ENCODE data around the gene IGFBP4.
"Not testable (repeated sequence)": the region's sequence is repeated elsewhere in the genome, so short reads cannot be mapped to it uniquely, and the experiment has no call there.

IGFBP4 gene

DNA sequence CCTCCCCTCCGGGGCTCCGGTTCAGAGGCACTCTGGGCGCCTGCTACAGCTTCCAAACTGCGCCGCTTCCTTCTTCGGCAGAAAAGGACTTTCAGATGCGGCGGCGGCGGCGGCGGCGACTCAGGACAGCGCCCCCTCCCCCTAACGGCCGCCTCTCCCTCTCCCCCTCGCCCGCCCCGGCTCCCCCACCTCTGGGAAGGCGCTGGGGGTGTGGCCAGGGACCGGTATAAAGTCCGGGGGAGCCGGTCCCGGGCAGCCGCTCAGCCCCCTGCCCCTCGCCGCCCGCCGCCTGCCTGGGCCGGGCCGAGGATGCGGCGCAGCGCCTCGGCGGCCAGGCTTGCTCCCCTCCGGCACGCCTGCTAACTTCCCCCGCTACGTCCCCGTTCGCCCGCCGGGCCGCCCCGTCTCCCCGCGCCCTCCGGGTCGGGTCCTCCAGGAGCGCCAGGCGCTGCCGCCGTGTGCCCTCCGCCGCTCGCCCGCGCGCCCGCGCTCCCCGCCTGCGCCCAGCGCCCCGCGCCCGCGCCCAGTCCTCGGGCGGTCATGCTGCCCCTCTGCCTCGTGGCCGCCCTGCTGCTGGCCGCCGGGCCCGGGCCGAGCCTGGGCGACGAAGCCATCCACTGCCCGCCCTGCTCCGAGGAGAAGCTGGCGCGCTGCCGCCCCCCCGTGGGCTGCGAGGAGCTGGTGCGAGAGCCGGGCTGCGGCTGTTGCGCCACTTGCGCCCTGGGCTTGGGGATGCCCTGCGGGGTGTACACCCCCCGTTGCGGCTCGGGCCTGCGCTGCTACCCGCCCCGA is at the start of gene IGFBP4:
Gene IGFBP4 (plus strand): TSS at position 255 of the 792 bp plus-strand sequence. CDS start 286 bp downstream, at position 541.
- TF ChIP-seq ZNF274 (IDR thresholded peaks at IDR 0.05; ENCODE audit: low read depth, low read length) = no peak
- H3K4me3 ChIP-seq (ENCODE audit: low read length) = peak within 1 kb of the TSS; percentile 9; the same call in 1 of the 2 replicates

DNA sequence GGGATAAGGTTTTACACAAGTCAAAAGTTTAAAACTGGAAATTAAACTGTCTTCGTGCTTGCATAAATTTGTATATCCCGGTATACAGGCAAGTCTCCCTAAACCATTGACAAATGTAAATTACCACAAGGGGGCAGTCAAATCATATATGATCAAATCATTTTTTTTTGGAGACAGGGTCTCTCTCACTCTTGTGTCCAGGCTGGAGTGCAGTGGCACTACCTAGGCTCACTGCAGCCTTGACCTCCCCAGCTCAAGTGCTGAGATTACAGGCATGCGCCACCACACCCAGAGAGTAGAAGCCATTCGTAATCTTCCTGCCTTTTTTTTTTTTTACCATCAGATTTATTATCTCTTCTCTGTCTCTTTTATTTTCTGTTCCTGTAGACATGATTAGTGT is 44.1 kb upstream of the IGFBP4 start:
- H3K4me3 ChIP-seq (ENCODE audit: low read length) = no peak overlapping the region
- TF ChIP-seq ZNF274 (IDR thresholded peaks at IDR 0.05; ENCODE audit: low read depth, low read length) = no peak

DNA sequence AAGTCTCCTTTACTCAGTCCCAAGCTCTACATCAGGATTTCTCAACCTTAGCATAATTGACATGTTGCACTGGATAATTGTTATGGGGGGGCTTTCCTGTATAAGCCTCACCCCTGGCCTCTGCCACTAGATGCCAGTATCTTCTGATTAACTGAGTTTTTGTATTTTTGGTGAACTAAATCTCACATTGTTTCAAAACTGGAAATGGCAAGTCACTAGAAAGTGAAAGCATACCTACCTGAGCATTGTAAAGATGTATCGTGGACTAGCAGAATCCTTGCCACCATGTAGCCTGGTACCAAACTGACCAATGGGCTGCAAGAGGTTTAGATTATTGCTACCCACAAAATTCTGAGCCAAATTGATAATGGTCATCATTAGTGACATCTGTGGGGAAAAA is 40.6 kb upstream of the IGFBP4 start:
- TF ChIP-seq ZNF274 (IDR thresholded peaks at IDR 0.05; ENCODE audit: low read depth, low read length) = no peak
- H3K4me3 ChIP-seq (ENCODE audit: low read length) = no peak overlapping the region

DNA sequence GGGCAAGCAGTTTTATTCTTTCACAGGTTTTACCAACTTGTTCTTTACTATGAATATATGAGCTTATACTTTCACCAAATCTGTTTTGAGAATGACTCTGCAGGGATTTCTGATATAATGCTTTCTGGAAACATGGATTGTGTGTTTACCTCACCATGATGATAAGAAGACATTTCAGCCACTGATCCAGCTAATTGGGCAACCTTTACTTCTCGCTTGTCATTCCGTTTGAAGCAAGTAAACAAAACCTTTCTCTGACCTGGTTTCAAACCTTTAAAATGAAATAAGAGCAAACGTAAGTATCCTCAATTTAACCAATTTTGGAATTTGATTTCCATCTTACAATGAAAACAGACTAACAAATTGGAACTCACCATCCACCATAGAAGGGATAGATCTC is 39.2 kb upstream of the IGFBP4 start:
- no peak for TF ChIP-seq ZNF274 (IDR thresholded peaks at IDR 0.05; ENCODE audit: low read depth, low read length)

DNA sequence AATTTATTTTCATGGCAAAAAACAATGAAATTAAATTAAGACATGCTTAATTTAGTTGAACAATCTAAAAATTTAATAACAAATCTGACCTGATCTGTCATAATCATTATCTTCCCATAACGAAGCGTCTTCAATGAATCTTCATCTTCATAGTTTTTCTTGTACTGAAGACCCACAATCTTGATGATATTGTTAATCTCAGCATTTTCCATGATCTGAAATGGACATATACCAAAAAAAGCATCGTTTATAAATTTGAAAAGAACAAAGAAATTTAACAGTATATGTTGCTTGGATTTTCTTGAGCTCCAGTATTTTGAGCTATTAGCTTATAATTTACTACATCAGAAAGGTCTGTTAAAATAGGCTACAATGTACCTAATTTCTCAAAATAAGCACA is 35.8 kb upstream of the IGFBP4 start:
- no peak overlapping the region for H3K4me3 ChIP-seq (ENCODE audit: low read length)

More for the DNA sequence above, 39.2 kb upstream of the IGFBP4 start:
- H3K4me3 ChIP-seq (ENCODE audit: low read length) = no peak overlapping the region

DNA sequence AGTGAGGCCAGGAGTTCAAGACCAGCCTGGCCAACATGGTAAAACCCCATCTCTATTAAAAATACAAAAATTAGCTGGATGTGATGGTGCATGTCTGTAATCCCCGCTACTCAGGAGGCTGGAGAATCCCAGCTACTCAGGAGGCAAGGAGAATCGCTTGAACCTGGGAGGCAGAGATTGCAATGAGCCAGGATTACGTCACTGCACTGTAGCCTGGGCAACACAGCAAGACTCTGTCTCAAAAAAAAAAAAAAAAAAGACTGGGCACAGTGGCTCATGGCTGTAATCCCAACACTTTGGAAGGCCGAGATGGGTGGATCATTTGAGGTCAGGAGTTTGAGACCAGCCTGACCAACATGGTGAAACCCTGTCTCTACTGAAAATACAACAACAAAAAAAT is 33.7 kb upstream of the IGFBP4 start:
- not testable (repeated sequence) for H3K4me3 ChIP-seq (ENCODE audit: low read length)

More for the DNA sequence above, 35.8 kb upstream of the IGFBP4 start:
- TF ChIP-seq ZNF274 (IDR thresholded peaks at IDR 0.05; ENCODE audit: low read depth, low read length) = no peak

DNA sequence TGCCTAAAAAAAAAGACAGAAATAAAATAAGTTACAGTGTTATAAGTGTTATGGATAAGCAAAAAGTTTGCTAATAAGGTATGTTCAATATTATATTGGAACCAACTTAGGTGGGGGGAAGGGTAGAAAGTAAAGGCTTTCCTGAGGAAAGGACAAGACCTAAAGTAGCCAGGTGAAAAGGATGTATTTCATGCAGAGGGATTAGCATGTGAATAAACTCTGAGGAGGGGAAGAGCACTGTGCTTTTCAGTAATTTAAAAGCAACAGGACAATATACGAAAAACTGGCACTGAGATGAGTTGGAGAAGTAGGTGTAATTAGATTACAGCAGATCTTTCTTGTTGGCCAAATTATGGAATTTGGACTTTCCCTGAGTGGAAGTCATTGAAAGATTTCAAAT is 33.2 kb upstream of the IGFBP4 start:
- no peak for TF ChIP-seq ZNF274 (IDR thresholded peaks at IDR 0.05; ENCODE audit: low read depth, low read length)
- H3K4me3 ChIP-seq (ENCODE audit: low read length) = no peak overlapping the region

DNA sequence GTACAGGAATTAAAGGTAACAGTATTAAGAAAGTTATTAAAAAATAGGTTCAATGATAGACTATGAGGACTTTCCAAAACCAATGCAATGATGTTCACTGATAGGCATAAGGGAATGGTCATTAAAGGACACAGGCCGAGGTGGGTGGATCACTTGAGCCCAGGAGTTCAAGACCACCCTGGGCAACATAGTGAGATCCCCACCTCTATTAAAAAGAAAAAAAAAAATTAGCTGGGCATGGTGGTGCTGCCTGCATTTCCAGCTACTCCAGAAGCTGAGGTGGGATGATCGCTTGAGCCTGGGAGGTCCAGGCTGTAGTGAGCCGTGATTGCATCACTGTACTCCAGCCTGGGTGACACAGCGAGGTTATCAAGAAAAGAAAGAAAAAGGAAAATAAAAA is 31.4 kb upstream of the IGFBP4 start:
- no peak for TF ChIP-seq ZNF274 (IDR thresholded peaks at IDR 0.05; ENCODE audit: low read depth, low read length)
- no peak overlapping the region for H3K4me3 ChIP-seq (ENCODE audit: low read length)

DNA sequence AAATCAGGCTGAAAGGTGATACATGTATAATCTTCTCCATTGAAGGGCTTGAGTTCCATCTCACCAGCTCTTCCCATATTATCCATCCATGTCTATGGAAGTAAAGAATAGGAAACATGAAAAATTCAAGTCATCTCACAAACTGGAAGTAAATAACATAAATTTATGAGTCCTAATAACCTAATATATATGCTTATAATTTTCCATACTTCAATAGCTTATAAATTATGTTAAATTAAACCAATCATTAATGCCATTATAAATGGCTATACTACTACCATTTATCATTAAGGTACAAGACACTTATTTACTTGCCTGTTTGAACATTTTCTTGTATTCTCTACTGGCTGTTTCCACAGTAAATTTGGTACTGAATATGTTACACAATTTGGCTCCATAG is 30.4 kb upstream of the IGFBP4 start:
- TF ChIP-seq ZNF274 (IDR thresholded peaks at IDR 0.05; ENCODE audit: low read depth, low read length) = no peak
- no peak overlapping the region for H3K4me3 ChIP-seq (ENCODE audit: low read length)

DNA sequence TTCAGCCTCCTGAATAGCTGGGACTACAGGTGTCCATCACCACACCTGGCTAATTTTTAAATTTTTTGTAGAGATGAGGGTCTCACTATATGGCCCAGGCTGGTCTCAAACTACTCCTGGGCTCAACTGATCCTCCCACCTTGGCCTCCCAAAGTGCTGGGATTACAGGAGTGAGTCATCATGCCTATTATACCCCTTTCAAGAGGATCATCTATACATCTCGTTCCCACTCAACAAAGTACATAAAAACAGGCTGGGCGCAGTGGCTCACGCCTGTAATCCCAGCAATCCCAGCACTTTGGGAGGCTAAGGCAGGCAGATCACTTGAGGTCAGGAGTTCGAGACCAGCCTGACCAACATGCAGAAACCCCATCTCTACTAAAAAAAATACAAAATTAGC is 28.9 kb upstream of the IGFBP4 start:
- not testable (repeated sequence) for H3K4me3 ChIP-seq (ENCODE audit: low read length)

DNA sequence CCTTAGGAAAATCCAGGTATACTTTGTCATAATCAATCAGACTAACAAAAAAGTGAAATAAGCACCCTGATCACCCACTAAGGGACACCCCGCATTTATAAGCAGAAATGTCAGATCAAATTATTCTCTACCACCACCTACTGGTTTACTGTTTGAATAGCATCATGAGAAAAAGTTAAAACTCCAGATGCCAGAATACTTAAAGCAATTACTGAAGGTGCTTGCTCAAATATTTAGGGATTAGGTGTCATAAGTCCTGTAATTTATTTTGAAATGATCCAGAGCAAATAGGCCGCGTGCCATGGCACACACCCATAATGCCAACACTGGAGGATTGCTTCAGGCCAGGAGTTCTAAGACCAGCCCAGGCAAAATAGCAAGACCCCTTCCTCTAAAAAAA is 27.9 kb upstream of the IGFBP4 start:
- TF ChIP-seq ZNF274 (IDR thresholded peaks at IDR 0.05; ENCODE audit: low read depth, low read length) = no peak
- no peak overlapping the region; the same call in 1 of the 2 replicates for H3K4me3 ChIP-seq (ENCODE audit: low read length)

DNA sequence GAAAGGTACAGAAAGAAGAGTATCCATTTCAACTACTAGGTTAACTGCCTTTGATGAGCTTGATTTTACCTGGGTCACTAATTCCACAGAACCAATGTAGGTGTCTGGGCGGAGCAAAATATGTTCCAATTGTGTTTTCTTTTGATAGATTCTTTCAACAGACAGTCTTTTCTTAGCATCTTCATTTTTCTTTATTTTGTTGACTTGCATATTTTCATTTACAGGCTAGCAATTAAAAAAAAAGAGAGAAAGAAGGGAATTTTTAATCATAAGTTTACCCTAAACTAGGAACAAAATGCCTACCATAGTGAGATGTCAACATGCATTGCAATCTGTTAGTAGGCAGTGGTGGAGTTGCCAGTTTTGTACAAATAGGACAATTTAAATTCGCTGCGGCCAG is 26.6 kb upstream of the IGFBP4 start:
- TF ChIP-seq ZNF274 (IDR thresholded peaks at IDR 0.05; ENCODE audit: low read depth, low read length) = no peak
- peak overlapping the region; percentile 91 for H3K4me3 ChIP-seq (ENCODE audit: low read length)

DNA sequence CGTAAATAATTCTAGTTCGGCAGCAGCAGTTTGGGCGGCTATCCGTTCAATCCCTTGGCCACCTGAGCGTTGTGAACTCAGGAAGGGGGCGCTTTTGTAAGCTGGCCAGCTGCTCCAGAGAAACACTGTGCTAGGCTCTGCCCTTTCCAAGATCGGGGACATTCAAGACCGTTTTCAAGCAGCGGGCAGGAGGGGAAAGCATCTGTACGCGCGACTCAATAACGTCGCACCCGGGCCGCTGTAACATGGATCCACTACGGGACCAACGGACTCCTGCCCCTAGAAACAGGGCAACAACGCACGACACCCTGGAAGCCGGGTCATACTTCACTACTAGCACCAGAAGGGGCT is 26.0 kb upstream of the IGFBP4 start:
- TF ChIP-seq ZNF274 (IDR thresholded peaks at IDR 0.05; ENCODE audit: low read depth, low read length) = no peak
- peak overlapping the region; percentile 91 for H3K4me3 ChIP-seq (ENCODE audit: low read length)

DNA sequence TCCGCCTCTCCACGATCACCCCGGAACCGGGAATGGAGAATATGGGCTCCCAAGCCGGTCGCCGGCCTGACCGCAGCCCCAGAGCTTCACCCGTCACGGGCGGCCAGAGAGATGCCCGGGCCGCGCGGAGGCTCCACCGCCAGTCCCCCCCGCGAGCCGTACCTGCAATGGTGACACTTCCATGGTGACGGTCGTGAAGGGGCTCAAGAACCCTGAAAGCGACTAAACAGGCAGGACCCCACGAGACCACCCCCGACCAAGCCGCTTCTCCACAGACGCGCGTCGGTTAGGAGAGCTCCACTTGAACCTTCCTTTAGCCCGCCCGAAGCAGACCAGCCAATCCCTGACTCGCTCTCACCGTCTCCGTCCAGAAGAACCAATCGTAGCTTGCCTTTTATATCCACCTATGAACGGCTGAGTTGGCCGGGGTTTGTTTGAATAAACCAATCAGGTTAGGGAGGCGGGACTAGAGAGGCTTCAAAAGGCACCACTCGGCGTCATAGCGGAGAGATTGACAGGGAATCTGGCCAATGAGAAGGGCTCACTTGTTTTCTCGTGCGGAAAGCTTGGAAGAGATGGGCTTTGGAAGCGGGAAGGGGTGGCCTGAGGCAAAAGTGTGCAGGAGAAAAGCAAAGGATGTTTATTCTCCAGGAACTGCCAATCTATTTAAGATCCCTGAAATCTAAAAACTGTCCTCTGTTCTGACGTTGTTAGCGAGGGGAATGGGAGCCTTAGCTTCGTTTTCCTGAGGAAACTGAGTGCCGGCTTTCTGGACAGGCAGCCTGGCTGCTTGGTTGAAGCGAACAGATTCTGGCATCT is 25.4 kb upstream of the IGFBP4 start, which contains the start of gene TOP2A:
Gene TOP2A (minus strand): TSS at position 288 of the 819 bp plus-strand sequence. CDS start 105 bp downstream, at position 183.
- peak within 1 kb of the TSS; percentile 91 for H3K4me3 ChIP-seq (ENCODE audit: low read length)
- no peak for TF ChIP-seq ZNF274 (IDR thresholded peaks at IDR 0.05; ENCODE audit: low read depth, low read length)

DNA sequence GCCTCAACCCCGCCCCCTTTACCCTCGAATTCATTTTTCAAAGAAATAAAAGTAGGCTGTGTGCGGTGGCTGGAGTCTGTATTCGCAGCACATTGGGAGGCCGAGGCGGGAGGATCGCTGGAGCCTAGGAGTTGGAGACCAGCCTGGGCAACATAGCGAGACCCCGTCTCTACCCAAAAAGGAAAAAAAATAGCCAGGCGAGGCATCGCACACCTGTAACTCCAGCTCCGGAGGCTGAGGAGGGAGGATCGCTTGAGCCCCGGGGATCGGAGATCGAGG is 24.9 kb upstream of the IGFBP4 start:
- no peak for TF ChIP-seq ZNF274 (IDR thresholded peaks at IDR 0.05; ENCODE audit: low read depth, low read length)
- peak overlapping the region; percentile 65; the same call in 1 of the 2 replicates for H3K4me3 ChIP-seq (ENCODE audit: low read length)

Data from GM08714 (cell line).